ENCODE measurements around the gene TOP1. TPM values are rescaled to one million over a fixed set of nuclear protein-coding genes. Genes with fewer than 3 reads are reported as not detected.

Gene TOP1
- polyA plus RNA-seq, 1 experiment: 4.0 TPM

DNA sequence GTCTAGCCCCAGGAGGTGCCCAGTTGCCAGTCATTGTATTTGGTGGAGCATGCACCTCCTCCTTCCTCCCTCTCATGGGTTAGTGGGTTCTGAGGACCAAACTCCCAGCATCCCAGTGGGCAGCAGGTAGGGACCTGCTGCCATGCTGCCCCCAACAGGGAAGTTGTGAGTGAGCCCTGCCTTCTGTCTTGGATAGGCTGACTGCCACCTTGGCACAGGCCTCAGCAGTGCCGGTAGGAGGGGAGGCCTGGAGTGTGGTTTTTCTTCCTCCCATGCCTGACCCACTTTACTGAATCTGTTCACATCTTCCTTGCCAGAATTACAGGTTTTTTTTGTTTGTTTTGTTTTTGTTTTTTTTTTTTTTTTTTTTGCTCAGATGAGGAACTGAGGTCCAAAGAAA is 133.3 kb downstream of the TOP1 start:
- no peak overlapping the region for H3K4me3 ChIP-seq (ENCODE audit: low read depth, low read length)

DNA sequence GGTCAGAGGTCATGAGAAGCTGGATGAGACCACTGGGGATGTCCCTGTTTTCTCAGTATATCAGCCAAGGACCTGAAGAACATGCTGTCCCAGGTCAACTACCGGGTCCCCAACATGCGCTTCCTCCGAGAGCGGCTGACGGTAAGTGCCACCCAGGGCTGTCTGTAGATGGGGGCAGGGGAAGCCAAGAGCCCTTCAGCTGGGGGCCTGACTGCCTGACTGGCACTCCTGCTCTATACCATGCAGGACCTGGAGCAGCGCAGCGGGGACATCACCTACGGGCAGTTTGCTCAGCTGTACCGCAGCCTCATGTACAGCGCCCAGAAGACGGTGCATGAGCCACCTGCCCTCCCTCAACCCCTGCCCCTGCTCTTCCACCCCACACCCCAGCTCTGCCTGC is 133.8 kb downstream of the TOP1 start:
- CTCF ChIA-PET: no interaction called here

More for the DNA sequence above, 133.3 kb downstream of the TOP1 start:
- ChIA-PET CTCF (no interaction called here), POLR2A (no interaction called here)
- Histone ChIP-seq H3K27me3 (ENCODE audit: control insufficient read depth, insufficient read depth, low read length) (no peaks in the 10 kb centered on the region), H3K36me3 (ENCODE audit: control insufficient read depth, insufficient read depth, low read length) (peaks cover 38% of the 10 kb centered on the region)
- no peak for TF ChIP-seq CTCF (IDR thresholded peaks at IDR 0.05; ENCODE audit: insufficient read depth, low read depth, low read length)
- no peak for DNase-seq (ENCODE audit: low read depth)

GRCh38 chr20:41163821-41164220 is 135.2 kb downstream of the TOP1 start:
- TF ChIP-seq CTCF (IDR thresholded peaks at IDR 0.05; ENCODE audit: insufficient read depth, low read depth, low read length): no peak
- no peak for DNase-seq (ENCODE audit: low read depth)
- Histone ChIP-seq H3K4me3 (ENCODE audit: low read depth, low read length) (no peak overlapping the region), H3K36me3 (ENCODE audit: control insufficient read depth, insufficient read depth, low read length) (peaks cover 45% of the 10 kb centered on the region), H3K27me3 (ENCODE audit: control insufficient read depth, insufficient read depth, low read length) (no peaks in the 10 kb centered on the region)
- POLR2A ChIA-PET: no interaction called here
- CTCF ChIA-PET: interaction anchor here (1.4 kb wide), 1 partner anchor 9 kb away, joined by 5 read pairs; no protein-coding TSS in a partner anchor

More for the DNA sequence above, 133.8 kb downstream of the TOP1 start:
- Histone ChIP-seq H3K36me3 (ENCODE audit: control insufficient read depth, insufficient read depth, low read length) (peaks cover 40% of the 10 kb centered on the region), H3K4me3 (ENCODE audit: low read depth, low read length) (no peak overlapping the region), H3K27me3 (ENCODE audit: control insufficient read depth, insufficient read depth, low read length) (no peaks in the 10 kb centered on the region)
- POLR2A ChIA-PET: no interaction called here
- no peak for DNase-seq (ENCODE audit: low read depth)
- no peak for TF ChIP-seq CTCF (IDR thresholded peaks at IDR 0.05; ENCODE audit: insufficient read depth, low read depth, low read length)

DNA sequence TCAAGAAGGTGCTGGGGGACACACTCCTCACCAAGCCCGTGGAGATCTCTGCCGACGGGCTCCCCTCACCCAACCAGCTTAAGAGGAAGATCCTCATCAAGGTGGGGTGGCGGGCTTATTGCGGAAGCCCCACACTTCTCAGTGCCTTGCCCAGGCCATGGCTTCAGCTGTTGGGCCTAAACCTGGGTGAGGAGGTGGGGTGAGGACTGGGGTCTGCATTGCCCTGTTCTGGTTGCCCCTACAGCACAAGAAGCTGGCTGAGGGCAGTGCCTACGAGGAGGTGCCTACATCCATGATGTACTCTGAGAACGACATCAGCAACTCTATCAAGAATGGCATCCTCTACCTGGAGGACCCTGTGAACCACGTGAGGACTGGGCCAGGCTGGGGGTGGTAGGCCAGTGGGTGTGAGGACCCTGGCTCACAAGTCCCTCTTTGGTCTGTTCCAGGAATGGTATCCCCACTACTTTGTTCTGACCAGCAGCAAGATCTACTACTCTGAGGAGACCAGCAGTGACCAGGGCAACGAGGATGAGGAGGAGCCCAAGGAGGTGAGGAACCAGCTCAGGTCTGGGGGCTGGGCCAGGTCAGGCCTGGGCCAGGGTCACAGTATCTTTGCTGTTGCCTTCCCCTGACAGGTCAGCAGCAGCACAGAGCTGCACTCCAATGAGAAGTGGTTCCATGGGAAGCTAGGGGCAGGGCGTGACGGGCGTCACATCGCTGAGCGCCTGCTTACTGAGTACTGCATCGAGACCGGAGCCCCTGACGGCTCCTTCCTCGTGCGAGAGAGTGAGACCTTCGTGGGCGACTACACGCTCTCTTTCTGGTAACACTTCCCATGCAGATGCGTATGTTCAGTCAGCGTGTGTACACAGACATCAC is 136.6 kb downstream of the TOP1 start:
- no peak overlapping the region for H3K4me3 ChIP-seq (ENCODE audit: low read depth, low read length)
- ChIA-PET POLR2A (no interaction called here), CTCF (interaction anchor here (1.4 to 1.5 kb wide), 4 partner anchors 8 to 175 kb away, joined by 3 to 5 read pairs (median 4); partner anchors contain the start of gene LPIN3)
- H3K36me3 ChIP-seq (ENCODE audit: control insufficient read depth, insufficient read depth, low read length): peaks cover 50% of the 10 kb centered on the region
- TF ChIP-seq CTCF (IDR thresholded peaks at IDR 0.05; ENCODE audit: insufficient read depth, low read depth, low read length): no peak
- no peaks in the 10 kb centered on the region for H3K27me3 ChIP-seq (ENCODE audit: control insufficient read depth, insufficient read depth, low read length)
- no peak for DNase-seq (ENCODE audit: low read depth)

- Histone ChIP-seq H3K4me3 (ENCODE audit: low read depth, low read length) (no peak overlapping the region), H3K27me3 (ENCODE audit: control insufficient read depth, insufficient read depth, low read length) (no peaks in the 10 kb centered on the region), H3K36me3 (ENCODE audit: control insufficient read depth, insufficient read depth, low read length) (peaks cover 56% of the 10 kb centered on the region)
- ChIA-PET CTCF (interaction anchor here (1.0 to 1.4 kb wide), 3 partner anchors 78 to 173 kb away, joined by 3 to 4 read pairs (median 4); no protein-coding TSS in a partner anchor), POLR2A (no interaction called here)
- TF ChIP-seq CTCF (IDR thresholded peaks at IDR 0.05; ENCODE audit: insufficient read depth, low read depth, low read length): no peak
- no peak for DNase-seq (ENCODE audit: low read depth)
Observed at GRCh38 chr20:41166201-41167117, 137.8 kb downstream of the TOP1 start.

Measured in BJ (cell line).